ENCODE data around the gene WWOX.
"Not testable (repeated sequence)": the region's sequence is repeated elsewhere in the genome, so short reads cannot be mapped to it uniquely, and the experiment has no call there.

WWOX gene

GRCh38 chr16:79229361-79229760, 1129.9 kb downstream of the WWOX start:
- FAIRE-seq (no peak), DNase-seq (ENCODE audit: insufficient read length, low spot score) (no peak)
- TF ChIP-seq CTCF (IDR thresholded peaks at IDR 0.05; ENCODE audit: insufficient read depth, missing control alignments), result no peak

- FAIRE-seq; DNase-seq (ENCODE audit: insufficient read length, low spot score): not testable (repeated sequence)
Observed at GRCh38 chr16:79245700-79246099, 1146.2 kb downstream of the WWOX start.

GRCh38 chr16:79247386-79247785, 1147.9 kb downstream of the WWOX start:
- TF ChIP-seq CTCF (IDR thresholded peaks at IDR 0.05; ENCODE audit: insufficient read depth, missing control alignments), result no peak
- FAIRE-seq (no peak), DNase-seq (ENCODE audit: insufficient read length, low spot score) (no peak)

GRCh38 chr16:79248351-79248750, 1148.9 kb downstream of the WWOX start:
- no peak for FAIRE-seq
- DNase-seq (ENCODE audit: insufficient read length, low spot score), result no peak
- no peak for TF ChIP-seq CTCF (IDR thresholded peaks at IDR 0.05; ENCODE audit: insufficient read depth, missing control alignments)

- no peak for TF ChIP-seq CTCF (IDR thresholded peaks at IDR 0.05; ENCODE audit: insufficient read depth, missing control alignments)
- DNase-seq (ENCODE audit: insufficient read length, low spot score) (no peak), FAIRE-seq (no peak)
Observed at GRCh38 chr16:79250502-79251098, 1151.1 kb downstream of the WWOX start.

- FAIRE-seq (no peak), DNase-seq (ENCODE audit: insufficient read length, low spot score) (no peak)
- TF ChIP-seq CTCF (IDR thresholded peaks at IDR 0.05; ENCODE audit: insufficient read depth, missing control alignments), result no peak
Observed at GRCh38 chr16:79253100-79253631, 1153.7 kb downstream of the WWOX start.

- DNase-seq (ENCODE audit: insufficient read length, low spot score) (no peak), FAIRE-seq (no peak)
- TF ChIP-seq CTCF (IDR thresholded peaks at IDR 0.05; ENCODE audit: insufficient read depth, missing control alignments), result no peak
Observed at GRCh38 chr16:79257953-79258490, 1158.6 kb downstream of the WWOX start.

GRCh38 chr16:79260890-79261289, 1161.4 kb downstream of the WWOX start:
- DNase-seq (ENCODE audit: insufficient read length, low spot score); FAIRE-seq: not testable (repeated sequence)
